AG09319 (cell line): Measurements from ENCODE around the gene CEP85L.

Experiments
- DNase-seq: peaks from one replicate; pipeline ENCODE4 v3.0.0-alpha.2; 2010; ENCODE audit warnings: low read depth; ENCODE audit errors: extremely low read depth
- TF ChIP-seq, protein P1 (sequence below): IDR thresholded peaks from 2 replicates; pipeline ENCODE4 v1.5.1; 2011; ENCODE audit warnings: low read depth, mild to moderate bottlenecking, inconsistent platforms, low read length, moderate library complexity

The CEP85L gene

GRCh38 chr6:118489990-118490389 is 161.4 kb downstream of the CEP85L start:
- TF ChIP-seq, protein P1, sequence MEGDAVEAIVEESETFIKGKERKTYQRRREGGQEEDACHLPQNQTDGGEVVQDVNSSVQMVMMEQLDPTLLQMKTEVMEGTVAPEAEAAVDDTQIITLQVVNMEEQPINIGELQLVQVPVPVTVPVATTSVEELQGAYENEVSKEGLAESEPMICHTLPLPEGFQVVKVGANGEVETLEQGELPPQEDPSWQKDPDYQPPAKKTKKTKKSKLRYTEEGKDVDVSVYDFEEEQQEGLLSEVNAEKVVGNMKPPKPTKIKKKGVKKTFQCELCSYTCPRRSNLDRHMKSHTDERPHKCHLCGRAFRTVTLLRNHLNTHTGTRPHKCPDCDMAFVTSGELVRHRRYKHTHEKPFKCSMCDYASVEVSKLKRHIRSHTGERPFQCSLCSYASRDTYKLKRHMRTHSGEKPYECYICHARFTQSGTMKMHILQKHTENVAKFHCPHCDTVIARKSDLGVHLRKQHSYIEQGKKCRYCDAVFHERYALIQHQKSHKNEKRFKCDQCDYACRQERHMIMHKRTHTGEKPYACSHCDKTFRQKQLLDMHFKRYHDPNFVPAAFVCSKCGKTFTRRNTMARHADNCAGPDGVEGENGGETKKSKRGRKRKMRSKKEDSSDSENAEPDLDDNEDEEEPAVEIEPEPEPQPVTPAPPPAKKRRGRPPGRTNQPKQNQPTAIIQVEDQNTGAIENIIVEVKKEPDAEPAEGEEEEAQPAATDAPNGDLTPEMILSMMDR = no peak
- no peak for DNase-seq

GRCh38 chr6:118488631-118489030 is 162.8 kb downstream of the CEP85L start:
- TF ChIP-seq, protein P1 = no peak
- no peak for DNase-seq

- TF ChIP-seq, protein P1 = no peak
- DNase-seq = no peak
These were observed 165.5 kb downstream of the CEP85L start for GRCh38 chr6:118485601-118486550.

DNA sequence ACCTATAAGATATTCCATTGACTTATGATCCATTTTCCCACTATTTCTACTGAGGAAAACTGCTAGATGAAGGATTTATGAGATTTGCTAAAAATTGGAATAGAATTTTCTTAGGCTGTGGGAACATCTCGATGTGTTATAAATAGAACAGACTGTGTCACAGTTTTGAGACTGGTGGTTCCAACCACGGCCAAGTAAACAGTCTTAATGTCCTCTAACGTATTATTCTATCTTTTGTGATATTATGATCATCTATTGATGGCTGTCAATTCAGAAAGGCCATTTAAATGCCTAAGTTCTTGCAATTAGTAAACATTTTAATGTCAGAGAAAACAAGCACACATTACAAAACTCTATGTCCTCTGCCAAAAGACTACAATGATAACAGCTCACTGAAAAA is 174.8 kb downstream of the CEP85L start:
- TF ChIP-seq, protein P1 = no peak
- no peak for DNase-seq

- no peak for DNase-seq
- TF ChIP-seq, protein P1 = no peak
These were observed 178.1 kb downstream of the CEP85L start for GRCh38 chr6:118473266-118473665.

DNA sequence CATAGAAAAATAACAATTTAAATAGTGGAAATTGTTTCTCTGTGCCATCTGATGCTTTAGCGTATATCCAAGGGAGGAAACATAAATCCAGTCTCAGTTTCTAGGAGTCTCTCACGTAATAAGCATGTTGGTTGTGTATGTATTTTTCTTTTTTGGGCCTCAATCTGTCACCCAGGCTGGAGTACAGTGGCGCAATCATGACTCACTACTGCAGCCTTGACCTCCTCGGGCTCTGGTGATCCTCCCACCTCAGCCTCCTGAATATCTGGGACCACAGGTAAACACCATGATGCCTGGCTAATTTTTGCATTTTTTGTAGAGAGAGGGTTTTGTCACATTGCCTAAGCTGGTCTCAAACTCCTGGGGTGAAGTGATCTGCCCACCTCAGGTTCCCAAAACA is 181.9 kb downstream of the CEP85L start:
- no peak for DNase-seq
- TF ChIP-seq, protein P1 = no peak

DNA sequence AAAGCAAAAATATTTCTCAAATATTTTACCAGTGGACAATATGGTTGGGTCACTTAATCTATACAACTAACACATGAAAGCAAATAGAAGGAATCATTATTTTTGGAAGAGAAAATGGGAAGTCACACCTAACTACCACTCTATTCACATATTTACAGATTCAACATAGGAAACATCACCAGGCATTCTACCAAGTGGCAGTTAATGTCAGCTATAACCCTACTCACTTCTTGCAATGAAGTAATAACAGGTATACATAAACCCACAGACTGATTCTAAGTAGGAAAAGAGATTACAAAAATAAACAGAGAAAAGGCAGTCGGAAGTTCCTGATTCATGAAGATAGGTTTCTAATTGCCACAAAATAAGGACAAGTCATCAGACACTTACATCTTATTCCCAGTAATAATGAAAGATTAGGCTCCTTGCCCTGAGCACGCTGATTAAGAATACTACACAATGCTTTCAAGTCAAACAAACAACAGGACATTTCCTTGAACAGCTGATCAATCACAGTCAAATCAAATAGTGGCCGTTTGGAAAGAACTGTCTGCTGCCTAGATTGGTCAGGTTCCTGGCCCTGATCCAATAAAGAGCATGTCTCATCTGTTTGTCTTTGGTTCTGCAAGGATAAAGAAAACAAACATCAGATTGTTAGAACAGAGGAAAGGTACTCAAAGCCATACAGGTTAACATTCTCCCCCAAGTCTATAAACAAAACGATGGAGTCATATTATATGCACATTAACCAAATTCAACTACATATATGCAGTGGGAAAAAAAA is 182.5 kb downstream of the CEP85L start:
- DNase-seq = no peak
- TF ChIP-seq, protein P1 = no peak
